Activated CD4-positive, alpha-beta T cell treated with anti-CD3 and anti-CD28 coated beads for 24 hours (primary cell): ENCODE results near the gene USP10.

Experiments used
- DNase-seq, 2 donors: peaks; one replicate each; pipeline ENCODE4 v3.0.0-alpha.2; 2020; ENCODE audit warnings: low read depth in 2 of 2

The USP10 gene

DNA sequence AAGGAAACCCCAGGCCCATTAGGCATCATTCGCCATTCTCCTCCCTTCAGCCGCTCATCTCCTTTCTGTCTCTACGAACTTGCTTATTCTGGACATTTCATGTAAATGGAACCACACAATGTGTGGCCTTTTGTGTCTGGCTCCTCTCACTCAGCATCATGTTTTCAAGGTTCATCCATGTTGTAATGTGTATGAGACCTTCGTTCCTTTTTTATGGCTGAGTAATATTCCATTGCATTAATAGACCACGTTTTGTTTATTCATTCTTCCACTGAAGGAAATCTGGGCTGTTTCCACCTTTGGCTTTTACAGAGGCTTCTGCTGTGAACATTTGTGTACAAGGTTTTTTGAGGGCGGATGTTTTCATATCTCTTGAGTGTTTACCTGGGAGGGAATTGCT is 123.2 kb downstream of the USP10 start:
- no peak for DNase-seq

- no peak for DNase-seq
Measured at GRCh38 chr16:84823484-84823883, 123.7 kb downstream of the USP10 start.

DNA sequence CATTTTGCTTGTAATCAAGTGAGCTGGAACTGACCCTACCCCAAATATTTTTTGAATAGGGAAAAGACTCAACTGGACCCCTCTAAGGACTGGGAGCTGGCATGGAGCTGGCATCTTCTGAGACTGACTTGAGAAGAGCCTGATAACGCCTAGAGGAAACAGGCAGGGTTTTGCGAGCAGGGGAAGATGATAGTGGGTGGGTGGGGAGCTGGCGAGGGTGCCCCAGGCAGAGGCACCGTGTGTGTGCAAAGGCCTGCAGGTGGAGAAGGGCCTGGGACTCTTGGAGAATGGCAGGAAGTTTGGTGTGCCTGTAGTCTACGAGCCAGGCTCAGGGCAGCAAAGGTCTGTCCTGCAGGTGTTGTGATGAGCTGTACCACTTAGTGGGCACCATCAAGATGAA is 124.1 kb downstream of the USP10 start:
- no peak for DNase-seq

DNA sequence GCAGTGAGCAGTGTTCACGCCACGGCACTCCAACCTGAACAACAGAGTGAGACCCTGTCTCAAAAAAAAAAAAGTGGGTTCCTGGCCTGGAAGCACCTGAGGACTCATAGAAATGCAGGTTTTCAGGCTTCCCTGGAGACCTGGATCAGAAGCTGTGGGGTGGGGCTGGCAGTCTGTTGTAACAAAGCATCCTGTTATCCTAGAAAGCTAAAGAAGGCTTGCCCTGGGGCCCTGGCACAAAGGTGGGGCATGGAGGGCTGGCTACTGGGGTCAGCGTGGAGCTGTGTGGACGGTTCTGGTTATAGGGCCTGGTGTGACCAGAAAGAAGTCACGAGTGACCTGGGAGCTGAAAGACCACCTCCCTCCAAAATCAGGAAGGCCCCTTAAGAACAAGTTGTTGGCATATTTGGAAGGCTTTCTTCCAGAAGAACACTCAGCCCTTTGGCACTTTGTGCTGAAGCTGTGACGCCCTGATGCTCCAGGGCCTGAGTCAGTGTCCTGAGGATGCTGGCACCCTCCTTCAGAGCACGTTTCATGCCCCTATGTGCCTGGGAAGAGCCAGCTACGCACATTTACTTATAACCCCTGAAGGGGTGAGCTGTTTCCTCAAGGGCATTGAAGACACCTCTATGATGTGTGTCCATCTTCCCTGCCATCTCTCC is 126.2 kb downstream of the USP10 start:
- no peak for DNase-seq

DNA sequence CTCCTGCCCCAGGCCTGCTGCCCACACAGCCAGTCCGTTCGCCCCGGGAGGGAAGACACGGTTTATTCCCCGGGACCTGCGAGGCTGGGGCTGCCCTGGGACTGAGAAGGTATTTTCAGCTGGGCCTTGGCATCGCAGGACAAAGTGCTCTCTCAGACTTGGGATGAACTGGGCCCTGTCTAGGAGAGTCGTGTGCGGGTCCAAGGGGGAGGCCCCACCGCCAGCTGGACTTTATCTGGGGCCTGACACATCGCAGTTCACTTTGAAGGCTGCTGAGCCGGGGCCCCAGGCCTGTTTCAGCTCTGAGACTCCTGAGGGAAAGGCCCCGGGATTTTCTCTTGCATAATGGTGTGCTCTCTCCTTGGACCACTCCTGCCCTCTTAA is 126.8 kb downstream of the USP10 start:
- no peak for DNase-seq

DNA sequence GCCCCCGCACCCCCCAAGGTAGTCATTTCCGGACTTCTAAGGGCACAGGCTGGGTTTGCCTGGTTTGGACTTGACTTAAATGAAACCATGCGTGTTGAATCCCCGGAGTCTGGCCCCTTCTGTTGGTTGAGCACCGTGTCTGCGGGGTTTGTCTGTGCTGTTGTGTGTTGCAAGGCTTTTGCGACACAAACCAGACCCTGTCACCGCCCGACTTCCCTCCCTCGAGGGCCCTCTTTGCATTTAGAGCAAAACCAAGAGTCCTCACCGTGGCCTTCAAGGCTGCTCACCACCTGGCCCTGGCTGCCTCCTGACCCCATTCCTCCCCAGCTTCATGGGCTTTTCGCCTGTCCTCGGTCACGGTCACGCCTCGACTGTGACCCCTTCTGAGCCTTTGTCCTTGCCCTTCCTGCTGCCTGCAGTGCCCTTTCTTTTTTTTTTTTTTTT is 127.4 kb downstream of the USP10 start:
- no peak for DNase-seq

DNA sequence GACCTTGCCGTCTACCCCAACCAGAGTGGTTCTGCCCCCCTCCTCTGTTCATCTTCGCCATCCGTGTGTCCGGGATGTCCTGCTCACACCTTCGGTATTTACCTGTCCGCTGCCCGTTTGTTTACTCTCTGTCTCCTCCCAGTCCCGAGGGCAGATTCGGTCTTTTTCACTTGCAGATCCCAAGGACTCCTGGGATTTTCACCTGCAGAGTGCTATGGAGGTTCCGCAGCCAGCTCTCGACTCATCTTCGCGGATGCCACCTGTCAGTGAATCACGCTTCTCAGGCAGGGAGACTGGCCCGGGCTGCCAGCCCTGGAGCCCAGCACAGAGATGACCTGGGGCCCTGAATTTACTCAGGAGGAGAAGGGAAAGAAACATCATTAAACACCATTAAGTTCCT is 128.1 kb downstream of the USP10 start:
- DNase-seq: no peak

GRCh38 chr16:84828322-84828721 is 128.5 kb downstream of the USP10 start:
- DNase-seq: no peak
